Transverse colon (tissue), 4 donors: ENCODE data around the gene LRRTM2.

Source experiments
- EP300 ChIP-seq: sonication (generic); formaldehyde crosslinking; IDR thresholded peaks from one replicate; pipeline ENCODE4 v1.6.1; 2017; ENCODE audit warnings: antibody characterized with exemption, low read depth
- POLR2A ChIP-seq: fragments of 450-650 bp; IDR thresholded peaks from one replicate; pipeline ENCODE4 v1.6.1; 2016; ENCODE audit warnings: antibody characterized with exemption, mild to moderate bottlenecking, moderate library complexity
- POLR2AphosphoS5 ChIP-seq, 3 donors: sonication (generic); formaldehyde crosslinking; IDR thresholded peaks; one replicate each; pipeline ENCODE4 v1.6.1; 2016; ENCODE audit warnings: antibody characterized with exemption in 3 of 3
- TF ChIP-seq, protein P1 (sequence below), 5 experiments: fragments of 200-600 bp in 3 of 5; fragments of 450-650 bp in 2 of 5; sonication (generic) in 3 of 5; IDR thresholded peaks; 1 replicate in 2 of 5; 2 replicates in 3 of 5; pipeline ENCODE4 v1.5.1; 2016 to 2017; ENCODE audit warnings: antibody characterized with exemption in 5 of 5, inconsistent platforms in 3 of 5, mild to moderate bottlenecking in 2 of 5, moderate library complexity in 1 of 5

DNA sequence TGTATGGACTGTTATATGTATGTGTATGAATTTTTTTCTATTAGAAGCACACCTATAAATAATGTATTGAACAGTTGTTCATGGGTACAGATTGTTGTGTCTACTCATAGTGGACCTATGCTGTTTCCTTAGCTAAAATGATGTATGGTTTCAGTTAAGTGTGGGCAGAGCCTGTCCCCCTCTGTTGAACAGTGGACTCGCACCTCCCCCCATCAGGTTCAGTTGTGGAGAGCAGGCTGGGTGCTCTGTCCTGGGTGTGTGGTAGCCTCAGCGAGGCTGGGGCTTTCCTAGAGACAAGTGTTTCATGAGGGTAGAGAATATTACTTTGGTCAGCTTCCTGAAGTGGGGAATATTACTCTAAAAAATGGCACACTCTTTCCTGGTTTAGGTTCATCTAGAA, 47.4 kb upstream of the LRRTM2 start:
- TF ChIP-seq, protein P1, sequence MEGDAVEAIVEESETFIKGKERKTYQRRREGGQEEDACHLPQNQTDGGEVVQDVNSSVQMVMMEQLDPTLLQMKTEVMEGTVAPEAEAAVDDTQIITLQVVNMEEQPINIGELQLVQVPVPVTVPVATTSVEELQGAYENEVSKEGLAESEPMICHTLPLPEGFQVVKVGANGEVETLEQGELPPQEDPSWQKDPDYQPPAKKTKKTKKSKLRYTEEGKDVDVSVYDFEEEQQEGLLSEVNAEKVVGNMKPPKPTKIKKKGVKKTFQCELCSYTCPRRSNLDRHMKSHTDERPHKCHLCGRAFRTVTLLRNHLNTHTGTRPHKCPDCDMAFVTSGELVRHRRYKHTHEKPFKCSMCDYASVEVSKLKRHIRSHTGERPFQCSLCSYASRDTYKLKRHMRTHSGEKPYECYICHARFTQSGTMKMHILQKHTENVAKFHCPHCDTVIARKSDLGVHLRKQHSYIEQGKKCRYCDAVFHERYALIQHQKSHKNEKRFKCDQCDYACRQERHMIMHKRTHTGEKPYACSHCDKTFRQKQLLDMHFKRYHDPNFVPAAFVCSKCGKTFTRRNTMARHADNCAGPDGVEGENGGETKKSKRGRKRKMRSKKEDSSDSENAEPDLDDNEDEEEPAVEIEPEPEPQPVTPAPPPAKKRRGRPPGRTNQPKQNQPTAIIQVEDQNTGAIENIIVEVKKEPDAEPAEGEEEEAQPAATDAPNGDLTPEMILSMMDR (IDR thresholded peaks at IDR 0.05), result no peak
- no peak for TF ChIP-seq POLR2AphosphoS5 (IDR thresholded peaks at IDR 0.05)
- TF ChIP-seq POLR2A, result no peak
- no peak for TF ChIP-seq EP300
